A549 (cell line): ENCODE measurements around the gene TM4SF4. TPM values are rescaled to one million over a fixed set of nuclear protein-coding genes. Genes with fewer than 3 reads are reported as not detected.

Experiments
- ATAC-seq, 2 experiments: fragments of 200-7000 bp in 1 of 2; fragments of >200 bp in 1 of 2; cut with Nextera tagmentation in 1 of 2; cut with Tn5 transposase in 1 of 2; 3 replicates each; pipeline versions ENCODE4 v1.8.0 to v1.9.1; 2018 to 2020; ENCODE audit warnings: mild to moderate bottlenecking in 1 of 2, moderate library complexity in 1 of 2
- CTCF ChIA-PET: fragments of 300-600 bp; sonication (Branson Sonifier 250); formaldehyde crosslinking; extraction: SDS; loops from one replicate; lab custom pipeline; 2021; ENCODE audit warnings: antibody characterized with exemption, inconsistent platforms; lab: Yijun Ruan, JAX
- POLR2A ChIA-PET: fragments of 350-600 bp; formaldehyde crosslinking; extraction: SDS; loops from one replicate; lab custom pipeline; 2021; ENCODE audit warnings: antibody characterized with exemption, inconsistent platforms; lab: Yijun Ruan, JAX
- DNase-seq, 2 experiments: peaks; one replicate each; pipeline versions ENCODE4 v3.0.0 to v3.0.0-alpha.2; 2011 to 2016; ENCODE audit warnings: low read depth in 1 of 2, low spot score in 1 of 2
- FAIRE-seq: peaks from 2 replicates; lab custom pipeline; 2011; peaks lifted over from hg19 to GRCh38; lab: Jason Lieb, UNC
- H3K27ac ChIP-seq, 2 experiments: fragments of >200 bp; sonication (Bioruptor Twin); formaldehyde crosslinking; 3 replicates each; pipeline ENCODE4 v1.5.1; 2016 to 2017
- H3K4me1 ChIP-seq: fragments of >200 bp; sonication (Bioruptor Twin); formaldehyde crosslinking; 3 replicates; pipeline ENCODE4 v1.6.1; 2016
- H3K4me2 ChIP-seq: fragments of >200 bp; sonication (Bioruptor Twin); formaldehyde crosslinking; 3 replicates; pipeline ENCODE4 v1.6.1; 2016
- H3K4me3 ChIP-seq: fragments of >200 bp; sonication (Bioruptor Twin); formaldehyde crosslinking; 3 replicates; pipeline ENCODE4 v1.5.1; 2016
- H3K9me3 ChIP-seq: fragments of >200 bp; sonication (Bioruptor Twin); formaldehyde crosslinking; 3 replicates; pipeline ENCODE4 v1.6.1; 2016
- BCL3 ChIP-seq: fragments of >200 bp; sonication (Bioruptor Twin); formaldehyde crosslinking; IDR thresholded peaks from 3 replicates; pipeline ENCODE4 v1.6.1; 2016
- CHD2 ChIP-seq: fragments of 150-350 bp; IDR thresholded peaks from 2 replicates; pipeline ENCODE4 v1.6.1; 2014; ENCODE audit warnings: low read length; ENCODE audit not compliant: partially characterized antibody
- EP300 ChIP-seq, 2 experiments: fragments of >200 bp; sonication (Bioruptor Twin); formaldehyde crosslinking; IDR thresholded peaks; 2 replicates in 1 of 2; 3 replicates in 1 of 2; pipeline ENCODE4 v1.6.1; 2016 to 2017
- ESRRA ChIP-seq: fragments of 150-350 bp; IDR thresholded peaks from 2 replicates; pipeline ENCODE4 v1.6.1; 2014; ENCODE audit warnings: mild to moderate bottlenecking, low read length, borderline replicate concordance
- FOSB ChIP-seq: fragments of 250-450 bp; sonication (Bioruptor Pico); IDR thresholded peaks from 2 replicates; pipeline ENCODE4 v1.5.0; 2020; ENCODE audit warnings: mild to moderate bottlenecking, moderate library complexity
- FOSL2 ChIP-seq, 2 experiments: fragments of 450-650 bp in 1 of 2; fragments of >200 bp in 1 of 2; sonication (Bioruptor Twin) in 1 of 2; formaldehyde crosslinking; IDR thresholded peaks; 2 replicates each; pipeline versions ENCODE4 v1.5.0 to v1.6.1; 2016 to 2020; ENCODE audit warnings: mild to moderate bottlenecking in 1 of 2, moderate library complexity in 1 of 2
- GATA3 ChIP-seq: IDR thresholded peaks from 2 replicates; pipeline ENCODE4 v1.6.1; 2012; ENCODE audit warnings: borderline replicate concordance
- HOXA7 ChIP-seq: fragments of 250-450 bp; sonication (Bioruptor Pico); IDR thresholded peaks from 2 replicates; pipeline ENCODE4 v1.5.0; 2020; ENCODE audit warnings: mild to moderate bottlenecking, moderate library complexity
- KDM5A ChIP-seq: fragments of 200-600 bp; sonication (generic); IDR thresholded peaks from 2 replicates; pipeline ENCODE4 v1.6.1; 2016; ENCODE audit warnings: antibody characterized with exemption, mild to moderate bottlenecking
- MAFK ChIP-seq: fragments of 450-650 bp; IDR thresholded peaks from 2 replicates; pipeline ENCODE4 v1.6.1; 2014; ENCODE audit not compliant: partially characterized antibody
- MYC ChIP-seq: IDR thresholded peaks from 2 replicates; pipeline ENCODE4 v1.6.1; 2012; ENCODE audit warnings: mild to moderate bottlenecking, inconsistent platforms, low read length, improper control_type of control experiment, borderline replicate concordance
- NPAS2 ChIP-seq: fragments of 250-450 bp; sonication (Bioruptor Pico); IDR thresholded peaks from 2 replicates; pipeline ENCODE4 v1.8.0; 2022; ENCODE audit warnings: mild to moderate bottlenecking, moderate library complexity, borderline replicate concordance
- PHF8 ChIP-seq: fragments of 200-600 bp; sonication (generic); IDR thresholded peaks from 2 replicates; pipeline ENCODE4 v1.6.1; 2016; ENCODE audit warnings: low read depth, mild to moderate bottlenecking, antibody characterized with exemption, moderate library complexity, borderline replicate concordance
- POLR2AphosphoS2 ChIP-seq: conservative IDR thresholded peaks from 2 replicates; pipeline ENCODE4 v1.6.1; 2012; ENCODE audit warnings: low read length, improper control_type of control experiment, inconsistent platforms
- REST ChIP-seq: fragments of 200-600 bp; sonication (generic); IDR thresholded peaks from 2 replicates; pipeline ENCODE4 v1.6.1; 2016; ENCODE audit warnings: antibody characterized with exemption, mild to moderate bottlenecking, moderate library complexity
- RNF2 ChIP-seq: fragments of 200-600 bp; sonication (generic); IDR thresholded peaks from 2 replicates; pipeline ENCODE4 v1.6.1; 2016; ENCODE audit warnings: low read depth, mild to moderate bottlenecking, antibody characterized with exemption, moderate library complexity, borderline replicate concordance
- TFCP2L1 ChIP-seq: fragments of 250-450 bp; sonication (Bioruptor Pico); IDR thresholded peaks from 2 replicates; pipeline ENCODE4 v1.5.0; 2021; ENCODE audit warnings: mild to moderate bottlenecking
- TP53 ChIP-seq: fragments of 250-450 bp; sonication (Bioruptor Pico); IDR thresholded peaks from 2 replicates; pipeline ENCODE4 v1.5.0; 2021; ENCODE audit warnings: mild to moderate bottlenecking, moderate library complexity
- USF2 ChIP-seq: fragments of 450-650 bp; IDR thresholded peaks from 2 replicates; pipeline ENCODE4 v1.6.1; 2014; ENCODE audit warnings: antibody characterized with exemption
- ZFP36 ChIP-seq: fragments of 450-650 bp; IDR thresholded peaks from 2 replicates; pipeline ENCODE4 v1.6.1; 2014; ENCODE audit warnings: borderline replicate concordance; ENCODE audit not compliant: partially characterized antibody
- ZNF302 ChIP-seq: fragments of 250-450 bp; sonication (Bioruptor Pico); IDR thresholded peaks from 2 replicates; pipeline ENCODE4 v1.9.0; 2021; ENCODE audit warnings: inconsistent platforms, mild to moderate bottlenecking, moderate library complexity
- WGBS: methylation state at CpG from one replicate; pipeline ENCODE4 v1.1.6; 2017; ENCODE audit errors: missing lambda C conversion rate; 5-methylcytosine and 5-hydroxymethylcytosine counted together
- polyA plus RNA-seq, 4 experiments: library from polyadenylated mRNA; depleted of rRNA in 3 of 4; stranded (reverse); fragments of >200 nt; fragmentation: RNase III in 1 of 4; extraction: RNeasy Plus Mini Kit Qiagen cat#74134 plus additional on column Dnase treatment in 1 of 4; gene quantifications; 2 replicates in 3 of 4; 3 replicates in 1 of 4; pipeline ENCODE4 v1.2.3, GENCODE V29; 2011 to 2017

The TM4SF4 gene
- polyA plus RNA-seq, 2 of the 4 experiments (the other 2 are of a cell fraction), result 17.4 to 45.2 TPM

GRCh38 chr3:149466192-149466591 is 8.3 kb upstream of the TM4SF4 start:
- ATAC-seq (peak; percentile 64 to 84; a peak in 3 of 6 replicates), DNase-seq (peak in 1 of 2 experiments; percentile 36), FAIRE-seq (no peak)
- Histone ChIP-seq H3K4me1 (peaks cover 26% of the 10 kb centered on the region), H3K4me3 (no peak overlapping the region), H3K27ac (peak overlapping the region in 1 of 2 experiments; percentile 69; a peak in 3 of 6 replicates), H3K4me2 (peak overlapping the region; percentile 29; the same call in 2 of the 3 replicates), H3K9me3 (no peaks in the 10 kb centered on the region)
- CTCF ChIA-PET, result interaction anchor here (1.3 kb wide), 1 partner anchor 14 kb away, joined by 9 read pairs; no protein-coding TSS in a partner anchor
- POLR2A ChIA-PET, result no interaction called here
- WGBS, result 68% methylated on average over 4 of the region's 4 CpGs
- TF ChIP-seq BCL3, result no peak
- TF ChIP-seq FOSB, result no peak
- TF ChIP-seq ZNF302 (CRISPR knock-in tag), result no peak
- no peak for TF ChIP-seq RNF2
- TF ChIP-seq NPAS2, result no peak
- TF ChIP-seq EP300 (IDR thresholded peaks at IDR 0.05), result no peak

- WGBS, result 93% methylated on average over 2 of the region's 2 CpGs
- Histone ChIP-seq H3K4me3 (no peak overlapping the region), H3K4me2 (no peak overlapping the region), H3K4me1 (peaks cover 50% of the 10 kb centered on the region), H3K27ac (peak overlapping the region; percentile 22 to 68; a peak in 4 of 6 replicates), H3K9me3 (no peaks in the 10 kb centered on the region)
- ChIA-PET POLR2A (no interaction called here), CTCF (interaction anchor here (0.9 to 2.1 kb wide), 3 partner anchors 9 to 12 kb away, joined by 3 to 9 read pairs (median 5); no protein-coding TSS in a partner anchor)
- FAIRE-seq, result no peak
- no peak for TF ChIP-seq GATA3
- no peak for TF ChIP-seq FOSL2 (IDR thresholded peaks at IDR 0.05)
- TF ChIP-seq FOSL2 (CRISPR knock-in tag; IDR thresholded peaks at IDR 0.05), result no peak
- TF ChIP-seq EP300 (IDR thresholded peaks at IDR 0.05), result no peak
- no peak for TF ChIP-seq USF2
- TF ChIP-seq RNF2, result no peak
- no peak for TF ChIP-seq ZFP36
- TF ChIP-seq TP53, result no peak
- TF ChIP-seq ESRRA, result no peak
- TF ChIP-seq KDM5A, result no peak
- no peak for TF ChIP-seq HOXA7 (CRISPR knock-in tag)
- TF ChIP-seq MYC, result no peak
- no peak for TF ChIP-seq MAFK
- no peak for TF ChIP-seq POLR2AphosphoS2
- no peak for TF ChIP-seq PHF8
- no peak for TF ChIP-seq REST
- TF ChIP-seq CHD2, result no peak
- TF ChIP-seq TFCP2L1 (CRISPR knock-in tag), result no peak
- no peak for ATAC-seq
- DNase-seq, result no peak
Measured at GRCh38 chr3:149468504-149469212, 5.8 kb upstream of the TM4SF4 start.
